Psoas muscle (tissue), 8 donors: Measurements from ENCODE around the gene STAG2. TPM values are rescaled to one million over a fixed set of nuclear protein-coding genes. Genes with fewer than 3 reads are reported as not detected.

ENCODE experiments used
- ATAC-seq, 4 donors: fragments of 200-7000 bp; cut with Tn5 transposase; one replicate each; pipeline ENCODE4 v1.9.1; 2020; ENCODE audit warnings: moderate library complexity in 3 of 4, mild to moderate bottlenecking in 2 of 4
- DNase-seq, 2 donors: peaks; one replicate each; pipeline ENCODE4 v3.0.0-alpha.2; 2020
- H3K27ac ChIP-seq: fragments of 200-600 bp; one replicate; pipeline ENCODE4 v1.8.0; 2022
- H3K27me3 ChIP-seq, 3 donors: fragments of 200-600 bp in 1 of 3; one replicate each; pipeline versions ENCODE4 v1.6.1 to v1.8.0; 2013 to 2022; ENCODE audit warnings: low read length in 2 of 3, mild to moderate bottlenecking in 2 of 3, moderate library complexity in 1 of 3; ENCODE audit not compliant: insufficient read depth in 3 of 3
- H3K36me3 ChIP-seq, 2 donors: fragments of 200-600 bp in 1 of 2; one replicate each; pipeline versions ENCODE4 v1.6.1 to v1.8.0; 2013 to 2022; ENCODE audit warnings: low read depth in 1 of 2, mild to moderate bottlenecking in 1 of 2, moderate library complexity in 1 of 2; ENCODE audit not compliant: insufficient read depth in 1 of 2
- H3K4me1 ChIP-seq: fragments of 200-600 bp; one replicate; pipeline ENCODE4 v1.8.0; 2022
- H3K4me3 ChIP-seq: fragments of 200-600 bp; one replicate; pipeline ENCODE4 v1.8.0; 2022; ENCODE audit warnings: mild to moderate bottlenecking
- H3K9me3 ChIP-seq: fragments of 200-600 bp; one replicate; pipeline ENCODE4 v1.8.0; 2022
- WGBS, 3 donors: extraction: QIAGEN DNeasy Blood & Tissue Kit; methylation state at CpG; one replicate each; pipeline versions ENCODE4 v1.1.6 to v1.1.7; 2013; 5-methylcytosine and 5-hydroxymethylcytosine counted together
- intact Hi-C, 2 donors: fragments of 100-400 bp; cut with DNase I; formaldehyde crosslinking; loops; one replicate each; pipeline versions ENCODE4 v1.11.0 to v1.14.2; 2022
- polyA plus RNA-seq, 3 donors: library from polyadenylated mRNA; stranded (reverse); fragments of 200-250 nt; gene quantifications; one replicate each; pipeline ENCODE4 v1.2.3, GENCODE V29; 2013
- total RNA-seq, 4 donors: library from RNA; stranded (reverse); fragmentation: NEBNext Ultra II Directional in 2 of 4; extraction: Animal tissue kit (Norgen Biotek cat#: 25700) in 2 of 4; gene quantifications; one replicate each; pipeline versions ENCODE4 v1.2.1 to v1.2.4, GENCODE V29; 2021 to 2023
- TF ChIP-seq, protein P1 (sequence below): fragments of 200-600 bp; IDR thresholded peaks from one replicate; pipeline ENCODE4 v1.8.0; 2022; ENCODE audit warnings: antibody characterized with exemption
- donor health status: healthy with polysubstance abuse.
- donor health status: DM: no; HTN: no; CAD: no; lungs with moderate emphysema.
- donor health status: Bipolar disorder and iron deficiency.
- donor health status: healthy.
- donor health status: DM: yes; HTN: yes; CAD: no.
- donor health status: DM: no; HTN: no; CAD: no.
- donor health status: DM: no; HTN: no; CAD: no.
- donor health status: DM: yes; HTN: yes; CAD: no.

The STAG2 gene
- total and polyA plus RNA-seq, 7 donors, result 9.5 to 46.7 (median 36.3) TPM

DNA sequence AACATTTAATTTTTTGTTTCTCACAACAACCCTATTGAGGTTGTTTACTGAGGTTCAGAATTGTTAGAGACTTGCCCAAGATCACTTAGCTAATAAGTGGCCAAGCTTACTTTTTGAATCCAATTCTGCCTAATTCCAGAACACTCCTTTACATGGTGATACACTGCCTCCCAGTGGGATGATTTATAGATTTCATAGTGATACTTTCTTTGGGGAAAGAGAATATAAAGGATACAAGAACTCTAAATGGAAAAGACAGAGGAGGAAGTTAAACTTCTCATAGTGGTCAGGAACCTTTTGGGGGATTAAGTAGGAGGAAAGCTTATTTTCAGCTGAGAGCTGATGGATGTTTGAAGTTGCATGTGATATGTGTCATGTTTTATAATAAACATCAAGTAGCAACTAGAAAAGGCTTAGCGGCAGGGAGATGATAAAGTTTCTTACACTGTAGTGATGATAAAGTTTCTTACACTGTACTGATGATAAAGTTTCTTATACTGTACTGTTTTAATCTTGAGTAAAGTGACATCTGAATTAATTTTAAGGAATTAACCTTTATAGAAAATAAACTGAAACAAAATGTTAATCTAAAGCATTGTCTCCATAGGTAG lies 15.3 kb downstream of the STAG2 start:
- H3K4me1 ChIP-seq, result peaks cover 7% of the 10 kb centered on the region
- peak overlapping the region; percentile 36 for H3K27ac ChIP-seq
- no peaks in the 10 kb centered on the region for H3K27me3 ChIP-seq
- H3K9me3 ChIP-seq, result no peaks in the 10 kb centered on the region
- ATAC-seq (peak in 3 of 4 donors; percentile 62 to 80 (median 74)), DNase-seq (no peak)
- TF ChIP-seq, protein P1, sequence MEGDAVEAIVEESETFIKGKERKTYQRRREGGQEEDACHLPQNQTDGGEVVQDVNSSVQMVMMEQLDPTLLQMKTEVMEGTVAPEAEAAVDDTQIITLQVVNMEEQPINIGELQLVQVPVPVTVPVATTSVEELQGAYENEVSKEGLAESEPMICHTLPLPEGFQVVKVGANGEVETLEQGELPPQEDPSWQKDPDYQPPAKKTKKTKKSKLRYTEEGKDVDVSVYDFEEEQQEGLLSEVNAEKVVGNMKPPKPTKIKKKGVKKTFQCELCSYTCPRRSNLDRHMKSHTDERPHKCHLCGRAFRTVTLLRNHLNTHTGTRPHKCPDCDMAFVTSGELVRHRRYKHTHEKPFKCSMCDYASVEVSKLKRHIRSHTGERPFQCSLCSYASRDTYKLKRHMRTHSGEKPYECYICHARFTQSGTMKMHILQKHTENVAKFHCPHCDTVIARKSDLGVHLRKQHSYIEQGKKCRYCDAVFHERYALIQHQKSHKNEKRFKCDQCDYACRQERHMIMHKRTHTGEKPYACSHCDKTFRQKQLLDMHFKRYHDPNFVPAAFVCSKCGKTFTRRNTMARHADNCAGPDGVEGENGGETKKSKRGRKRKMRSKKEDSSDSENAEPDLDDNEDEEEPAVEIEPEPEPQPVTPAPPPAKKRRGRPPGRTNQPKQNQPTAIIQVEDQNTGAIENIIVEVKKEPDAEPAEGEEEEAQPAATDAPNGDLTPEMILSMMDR, result peak; percentile 29
- H3K36me3 ChIP-seq, result no peaks in the 10 kb centered on the region
- intact Hi-C loops, result loop anchor here in 1 of 2 donors (1.0 kb wide), 1 partner anchor 17 kb away; no protein-coding TSS in a partner anchor
- H3K4me3 ChIP-seq, result no peak overlapping the region
- 24 to 59% (median 35%) methylated on average over 1 of the region's 1 CpG for WGBS, 3 donors

DNA sequence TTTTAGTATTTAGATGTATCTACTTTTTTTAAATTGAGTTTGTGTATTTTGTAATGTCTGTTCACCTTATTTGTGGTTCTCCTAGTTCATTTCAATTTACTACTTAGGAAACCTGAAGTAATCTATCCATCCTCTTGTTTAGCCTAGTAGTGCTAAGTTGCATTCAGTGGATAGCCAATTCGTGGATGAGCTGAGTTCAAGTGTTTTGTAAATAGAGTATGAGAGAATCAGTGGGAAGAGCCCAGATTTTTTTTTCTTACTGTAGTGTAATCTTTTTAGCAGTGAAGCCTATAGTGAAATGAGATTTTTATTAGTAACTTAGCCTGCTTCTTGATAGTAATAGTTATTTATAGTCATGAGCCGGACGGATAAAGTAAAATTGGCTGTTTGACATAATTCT lies 21.7 kb downstream of the STAG2 start:
- Histone ChIP-seq H3K4me3 (peak overlapping the region; percentile 6), H3K9me3 (no peaks in the 10 kb centered on the region), H3K36me3 (no peaks in the 10 kb centered on the region), H3K4me1 (peaks cover 14% of the 10 kb centered on the region), H3K27ac (peak overlapping the region; percentile 30), H3K27me3 (no peaks in the 10 kb centered on the region)
- TF ChIP-seq, protein P1, result no peak
- intact Hi-C loops, result no loop called here
- 7 to 29% (median 9%) methylated on average over 3 of the region's 3 CpGs for WGBS, 3 donors
- peak in 3 of 4 donors; percentile 59 to 74 (median 67) for ATAC-seq
- no peak for DNase-seq

DNA sequence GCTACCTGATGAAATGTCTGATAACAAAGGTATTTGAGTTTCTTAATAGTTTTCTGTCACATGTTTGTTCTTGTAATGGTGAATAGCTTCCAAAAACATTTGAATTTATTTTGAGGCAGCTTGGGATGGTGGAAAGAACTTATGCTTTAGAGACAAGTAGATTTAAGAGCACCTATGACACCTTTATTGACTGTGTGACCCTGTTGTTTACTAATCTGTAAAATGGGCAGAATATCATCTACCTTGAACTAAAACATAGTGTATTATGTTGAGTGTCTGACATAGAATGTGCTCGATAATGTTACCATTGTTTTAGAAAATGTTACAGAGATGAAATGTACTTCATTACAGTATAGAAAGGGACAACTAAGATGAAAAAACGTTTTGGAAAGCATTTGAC lies 24.9 kb downstream of the STAG2 start:
- no peak for ATAC-seq
- 49 to 79% (median 62%) methylated on average over 2 of the region's 2 CpGs for WGBS, 3 donors

DNA sequence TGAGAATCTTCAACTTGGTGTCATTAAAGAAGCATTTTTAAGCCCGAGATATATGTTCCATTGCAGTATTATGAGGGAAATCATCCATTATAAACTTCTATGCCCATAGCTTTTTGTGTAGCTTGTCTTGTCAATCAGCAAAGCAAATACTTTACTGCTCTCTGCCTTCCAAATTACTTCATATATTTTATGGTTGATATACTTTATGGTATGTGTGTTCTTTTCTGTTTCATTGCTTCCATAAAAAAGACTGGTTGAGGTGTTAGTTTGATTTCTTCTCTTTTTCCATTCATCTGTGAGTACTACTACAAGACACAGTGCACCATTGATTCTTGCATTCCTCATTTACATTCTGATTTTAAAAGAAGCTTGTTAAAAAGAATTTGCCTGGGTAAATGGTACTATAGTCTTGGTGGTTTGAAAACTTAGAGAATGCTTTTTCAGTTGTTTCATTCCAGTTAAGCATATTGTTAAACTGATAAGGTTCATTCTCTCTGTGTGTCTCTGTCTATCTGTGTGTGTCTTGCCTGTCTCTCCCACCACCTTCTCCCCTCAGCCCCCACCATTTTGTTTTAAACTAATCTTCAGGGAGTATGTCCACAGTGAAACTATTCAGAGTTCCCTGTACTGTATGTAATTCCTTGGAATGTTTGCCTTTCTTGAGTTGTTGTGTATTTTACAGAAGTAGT lies 27.1 kb downstream of the STAG2 start:
- no peaks in the 10 kb centered on the region for H3K9me3 ChIP-seq
- no peaks in the 10 kb centered on the region for H3K36me3 ChIP-seq
- intact Hi-C loops, result no loop called here
- ATAC-seq (no peak), DNase-seq (no peak)
- H3K27me3 ChIP-seq, result no peaks in the 10 kb centered on the region
- no peak overlapping the region for H3K27ac ChIP-seq
- TF ChIP-seq, protein P1, result no peak
- 44 to 93% (median 83%) methylated on average over 1 of the region's 1 CpG for WGBS, 3 donors
- no peak overlapping the region for H3K4me3 ChIP-seq
- H3K4me1 ChIP-seq, result peaks cover 13% of the 10 kb centered on the region

More for the DNA sequence above, 24.9 kb downstream of the STAG2 start:
- TF ChIP-seq, protein P1, result no peak
- Histone ChIP-seq H3K27me3 (no peaks in the 10 kb centered on the region), H3K36me3 (no peaks in the 10 kb centered on the region), H3K4me1 (peaks cover 20% of the 10 kb centered on the region), H3K4me3 (no peak overlapping the region), H3K9me3 (no peaks in the 10 kb centered on the region), H3K27ac (no peak overlapping the region)
- intact Hi-C loops, result no loop called here
- no peak for DNase-seq
